ENCODE data around the gene CC2D1A.

CC2D1A gene

DNA sequence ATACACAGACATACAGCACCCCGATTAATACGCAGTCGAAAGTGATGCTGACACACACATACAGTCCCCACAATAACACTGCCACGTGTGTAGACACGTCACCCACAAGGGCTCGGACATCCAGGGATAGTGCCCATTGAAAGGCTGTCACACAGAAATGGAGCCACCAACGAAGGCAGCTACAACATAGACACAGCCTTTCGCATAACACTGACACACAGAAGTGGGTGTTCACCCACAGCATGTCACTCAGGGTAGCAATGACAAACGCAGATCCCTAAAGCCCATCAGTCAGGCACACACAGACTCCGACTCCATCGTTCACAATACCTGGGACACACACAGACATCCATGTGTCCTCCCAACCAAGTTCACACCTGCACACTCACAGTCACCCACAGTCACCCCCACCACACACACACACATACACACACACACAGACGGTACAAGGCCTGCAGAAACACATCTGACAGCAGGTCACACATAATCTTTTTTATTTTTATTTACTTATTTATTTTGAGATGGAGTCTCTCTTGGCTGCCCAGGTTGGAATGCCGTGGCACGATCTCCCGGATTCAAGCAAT, 39.4 kb upstream of the CC2D1A start:
- Histone ChIP-seq H3K27ac (ENCODE audit: low read length) (no peak overlapping the region), H3K9me3 (ENCODE audit: control insufficient read depth in 1 of 2, low read length in 2 of 2) (no peaks in the 10 kb centered on the region), H3K36me3 (ENCODE audit: control insufficient read depth in 1 of 2, insufficient read depth in 2 of 2, low read length in 2 of 2) (no peaks in the 10 kb centered on the region), H3K4me1 (ENCODE audit: control insufficient read depth in 1 of 2, insufficient read depth in 2 of 2, low read length in 2 of 2) (peaks cover 7 to 16% of the 10 kb centered on the region in 2 donors), H3K27me3 (ENCODE audit: low read depth, low read length) (no peaks in the 10 kb centered on the region), H3K4me3 (ENCODE audit: low read depth in 1 of 2, low read length in 2 of 2) (peak overlapping the region; percentile 30 to 69)

DNA sequence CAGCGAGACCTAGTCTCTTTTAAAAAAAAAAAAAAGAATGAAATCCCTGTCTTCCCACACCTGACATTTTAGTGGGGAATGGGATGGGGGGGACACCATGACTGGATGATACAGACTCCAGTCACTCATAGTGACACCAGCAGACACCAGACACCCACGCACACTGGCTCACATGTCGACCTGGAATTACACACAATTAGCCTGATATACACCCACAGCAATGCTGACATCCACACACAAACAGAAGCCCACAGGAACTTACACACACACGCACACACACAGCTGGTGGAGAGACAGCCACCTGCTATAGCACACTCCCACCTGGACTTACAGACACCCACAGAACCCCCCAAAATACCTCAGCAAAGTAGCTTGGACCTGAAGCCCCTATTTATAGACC, 37.3 kb upstream of the CC2D1A start:
- Histone ChIP-seq H3K27me3 (ENCODE audit: low read depth, low read length) (no peaks in the 10 kb centered on the region), H3K9me3 (ENCODE audit: control insufficient read depth in 1 of 2, low read length in 2 of 2) (no peaks in the 10 kb centered on the region), H3K36me3 (ENCODE audit: control insufficient read depth in 1 of 2, insufficient read depth in 2 of 2, low read length in 2 of 2) (no peaks in the 10 kb centered on the region), H3K27ac (ENCODE audit: low read length) (no peak overlapping the region), H3K4me3 (ENCODE audit: low read depth in 1 of 2, low read length in 2 of 2) (no peak overlapping the region), H3K4me1 (ENCODE audit: control insufficient read depth in 1 of 2, insufficient read depth in 2 of 2, low read length in 2 of 2) (peaks cover 4 to 24% of the 10 kb centered on the region in 2 donors)

DNA sequence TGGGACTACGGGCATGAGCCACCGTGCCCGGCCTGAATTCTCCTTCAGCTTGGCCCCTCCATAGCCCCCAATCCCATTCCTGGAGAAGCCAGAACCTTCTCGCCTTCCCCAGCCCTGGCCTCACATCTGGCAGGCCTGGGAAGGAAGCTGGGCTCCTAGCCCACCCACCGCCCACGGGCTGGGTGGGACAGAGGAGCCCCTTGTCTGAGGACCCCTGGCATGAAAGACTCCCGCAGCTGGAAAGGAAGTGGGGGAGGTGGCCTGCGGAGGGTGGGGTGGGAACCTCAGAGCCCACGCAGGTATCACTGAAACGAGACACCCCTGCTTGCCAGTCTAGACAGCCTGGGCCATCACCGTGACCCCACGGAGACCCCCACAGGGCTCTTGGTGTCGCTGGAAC, 36.7 kb upstream of the CC2D1A start:
- Histone ChIP-seq H3K27ac (ENCODE audit: low read length) (no peak overlapping the region), H3K27me3 (ENCODE audit: low read depth, low read length) (no peaks in the 10 kb centered on the region), H3K9me3 (ENCODE audit: control insufficient read depth in 1 of 2, low read length in 2 of 2) (no peaks in the 10 kb centered on the region), H3K4me3 (ENCODE audit: low read depth in 1 of 2, low read length in 2 of 2) (no peak overlapping the region), H3K4me1 (ENCODE audit: control insufficient read depth in 1 of 2, insufficient read depth in 2 of 2, low read length in 2 of 2) (peaks cover 4 to 24% of the 10 kb centered on the region in 2 donors), H3K36me3 (ENCODE audit: control insufficient read depth in 1 of 2, insufficient read depth in 2 of 2, low read length in 2 of 2) (no peaks in the 10 kb centered on the region)

DNA sequence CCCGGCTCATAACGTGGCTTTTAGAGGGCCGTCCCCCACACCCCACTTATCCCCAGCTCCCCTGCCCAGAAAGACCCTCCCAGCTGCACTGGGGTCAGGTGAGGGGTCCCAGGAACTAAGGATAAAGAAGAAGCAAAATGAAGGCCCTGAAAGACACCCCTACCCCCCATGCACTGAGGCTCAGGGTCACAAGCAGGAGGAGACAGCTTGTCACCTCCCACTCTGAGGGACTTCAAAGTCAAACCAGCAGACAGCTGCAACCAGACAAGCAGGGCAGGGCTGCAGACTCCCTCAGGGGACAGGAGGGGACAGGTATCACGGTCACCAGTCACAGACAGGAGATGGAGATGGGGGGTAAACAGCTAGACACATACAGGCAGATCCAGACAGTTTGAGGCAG, 35.1 kb upstream of the CC2D1A start:
- no peaks in the 10 kb centered on the region for H3K9me3 ChIP-seq (ENCODE audit: control insufficient read depth in 1 of 2, low read length in 2 of 2)
- H3K4me3 ChIP-seq (ENCODE audit: low read depth in 1 of 2, low read length in 2 of 2), result no peak overlapping the region
- H3K27me3 ChIP-seq (ENCODE audit: low read depth, low read length), result no peaks in the 10 kb centered on the region
- H3K4me1 ChIP-seq (ENCODE audit: control insufficient read depth in 1 of 2, insufficient read depth in 2 of 2, low read length in 2 of 2), result peaks cover 4 to 17% of the 10 kb centered on the region in 2 donors
- H3K27ac ChIP-seq (ENCODE audit: low read length), result no peak overlapping the region
- H3K36me3 ChIP-seq (ENCODE audit: control insufficient read depth in 1 of 2, insufficient read depth in 2 of 2, low read length in 2 of 2), result no peaks in the 10 kb centered on the region

DNA sequence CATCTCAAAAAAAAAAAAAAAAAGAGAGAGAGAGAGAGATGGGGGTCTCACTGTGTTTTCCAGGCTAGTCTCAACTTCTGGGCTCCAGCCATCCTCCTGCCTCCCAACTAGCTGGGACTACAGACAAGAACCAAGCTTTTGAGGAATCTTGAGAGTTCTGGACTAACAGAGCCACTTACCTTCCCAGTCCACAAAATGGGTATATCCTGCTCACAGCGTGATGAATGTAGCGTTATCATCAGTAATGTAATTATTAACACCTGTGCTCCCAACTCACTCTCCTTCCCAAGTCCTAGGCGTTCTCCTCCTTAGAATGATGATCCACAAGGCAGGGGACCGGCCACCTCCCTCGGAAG, 33.7 kb upstream of the CC2D1A start:
- H3K4me3 ChIP-seq (ENCODE audit: low read depth in 1 of 2, low read length in 2 of 2), result peak overlapping the region in 1 of 2 donors; percentile 49
- H3K27me3 ChIP-seq (ENCODE audit: low read depth, low read length), result no peaks in the 10 kb centered on the region
- no peaks in the 10 kb centered on the region for H3K36me3 ChIP-seq (ENCODE audit: control insufficient read depth in 1 of 2, insufficient read depth in 2 of 2, low read length in 2 of 2)
- peaks cover 0 to 10% of the 10 kb centered on the region in 2 donors for H3K4me1 ChIP-seq (ENCODE audit: control insufficient read depth in 1 of 2, insufficient read depth in 2 of 2, low read length in 2 of 2)
- no peak overlapping the region for H3K27ac ChIP-seq (ENCODE audit: low read length)
- H3K9me3 ChIP-seq (ENCODE audit: control insufficient read depth in 1 of 2, low read length in 2 of 2), result no peaks in the 10 kb centered on the region

DNA sequence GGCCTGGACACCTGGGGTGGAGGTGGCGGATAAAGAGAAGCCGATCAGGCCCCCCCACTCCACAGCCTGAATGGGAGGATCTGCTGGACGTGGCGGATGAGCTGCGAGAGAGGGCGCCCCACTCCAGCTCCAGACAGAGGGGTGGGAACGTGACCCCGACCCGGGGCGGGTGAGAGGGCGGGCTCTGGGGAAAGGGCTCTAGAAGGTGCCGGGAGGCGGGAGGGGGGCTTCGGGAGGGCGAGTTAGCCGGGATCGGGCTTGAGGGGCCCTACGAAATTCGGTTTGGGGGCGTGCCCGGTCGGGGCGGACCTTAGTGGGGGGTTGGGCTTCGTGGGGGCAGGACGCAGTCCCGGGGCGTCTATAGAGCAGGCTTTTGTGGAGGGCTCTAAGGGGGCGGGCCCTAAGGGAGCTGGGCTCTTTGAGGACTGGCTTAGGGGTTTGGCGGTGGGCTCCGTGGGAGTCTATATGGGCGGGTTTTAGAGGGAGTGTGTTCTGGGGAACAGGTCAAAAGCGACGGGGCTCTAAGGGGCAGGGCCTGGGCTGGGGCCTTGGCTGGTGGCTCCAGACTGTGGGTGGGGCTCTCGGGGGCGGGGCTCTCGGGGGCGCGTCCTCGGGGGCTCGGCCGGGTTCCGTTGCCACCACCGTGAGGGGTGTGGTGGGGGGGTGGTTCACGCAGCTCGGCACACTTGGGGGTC, 33.2 kb upstream of the CC2D1A start:
- H3K4me3 ChIP-seq (ENCODE audit: low read depth in 1 of 2, low read length in 2 of 2), result peak overlapping the region in 1 of 2 donors; percentile 49
- no peaks in the 10 kb centered on the region for H3K36me3 ChIP-seq (ENCODE audit: control insufficient read depth in 1 of 2, insufficient read depth in 2 of 2, low read length in 2 of 2)
- no peak overlapping the region for H3K27ac ChIP-seq (ENCODE audit: low read length)
- no peaks in the 10 kb centered on the region for H3K9me3 ChIP-seq (ENCODE audit: control insufficient read depth in 1 of 2, low read length in 2 of 2)
- H3K27me3 ChIP-seq (ENCODE audit: low read depth, low read length), result no peaks in the 10 kb centered on the region
- peaks cover 0 to 10% of the 10 kb centered on the region in 2 donors for H3K4me1 ChIP-seq (ENCODE audit: control insufficient read depth in 1 of 2, insufficient read depth in 2 of 2, low read length in 2 of 2)

DNA sequence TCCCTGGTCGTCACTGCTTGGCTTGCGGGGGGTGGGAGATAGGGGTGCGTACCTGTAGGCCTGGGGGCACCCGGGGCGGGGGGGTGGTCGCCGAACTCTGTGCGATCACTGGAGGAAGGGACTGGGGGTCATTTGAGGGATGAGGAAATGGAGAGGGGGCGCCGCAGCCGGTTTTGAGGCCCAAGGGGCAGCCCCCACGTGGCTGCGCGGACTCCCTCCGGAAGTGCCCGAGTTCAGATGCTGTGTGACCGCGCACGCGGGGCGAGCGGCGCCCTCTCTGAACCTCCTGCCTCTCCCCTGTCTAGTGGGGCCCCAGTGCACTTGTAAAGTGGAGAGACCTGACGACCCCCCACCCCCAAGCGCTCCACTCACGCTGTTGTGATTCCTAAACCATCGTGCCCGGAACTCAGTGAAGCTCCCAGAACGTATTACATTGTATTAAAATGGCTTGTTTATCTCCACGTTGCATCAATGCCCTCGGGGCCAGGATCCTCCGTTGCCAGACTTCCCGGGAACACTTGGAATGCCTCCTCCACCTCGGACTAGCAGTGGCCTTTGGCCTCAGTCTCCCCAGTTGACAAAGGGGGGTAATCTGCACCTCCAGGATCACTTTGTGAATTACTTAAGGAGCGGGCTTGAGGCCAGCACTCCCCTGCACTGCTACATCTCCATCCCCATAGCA, 32.0 kb upstream of the CC2D1A start:
- Histone ChIP-seq H3K9me3 (ENCODE audit: control insufficient read depth in 1 of 2, low read length in 2 of 2) (no peaks in the 10 kb centered on the region), H3K36me3 (ENCODE audit: control insufficient read depth in 1 of 2, insufficient read depth in 2 of 2, low read length in 2 of 2) (no peaks in the 10 kb centered on the region), H3K27me3 (ENCODE audit: low read depth, low read length) (no peaks in the 10 kb centered on the region), H3K4me3 (ENCODE audit: low read depth in 1 of 2, low read length in 2 of 2) (no peak overlapping the region), H3K27ac (ENCODE audit: low read length) (no peak overlapping the region), H3K4me1 (ENCODE audit: control insufficient read depth in 1 of 2, insufficient read depth in 2 of 2, low read length in 2 of 2) (peaks cover 0 to 10% of the 10 kb centered on the region in 2 donors)

DNA sequence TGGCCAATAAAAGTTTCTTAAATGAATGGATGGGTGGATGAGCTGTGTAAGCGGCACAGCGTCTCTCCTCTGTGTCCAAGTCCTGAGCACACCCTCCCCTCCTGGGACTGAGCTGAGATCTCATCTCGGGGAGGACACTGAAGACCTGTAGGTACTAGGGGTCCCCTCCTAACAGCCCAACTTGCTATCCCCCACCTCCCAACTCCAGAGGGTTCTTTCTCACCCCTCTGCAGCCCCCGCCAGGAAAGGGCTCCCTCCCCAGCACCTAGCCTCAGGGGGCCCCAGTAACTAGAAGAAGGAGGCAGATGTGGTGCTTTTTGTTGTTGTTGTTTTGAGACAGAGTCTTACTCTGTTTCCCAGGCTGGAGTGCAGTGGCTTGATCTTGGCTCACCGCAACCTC, 30.2 kb upstream of the CC2D1A start:
- no peaks in the 10 kb centered on the region for H3K36me3 ChIP-seq (ENCODE audit: control insufficient read depth in 1 of 2, insufficient read depth in 2 of 2, low read length in 2 of 2)
- H3K4me3 ChIP-seq (ENCODE audit: low read depth in 1 of 2, low read length in 2 of 2), result no peak overlapping the region
- H3K4me1 ChIP-seq (ENCODE audit: control insufficient read depth in 1 of 2, insufficient read depth in 2 of 2, low read length in 2 of 2), result peaks cover 6 to 20% of the 10 kb centered on the region in 2 donors
- H3K9me3 ChIP-seq (ENCODE audit: control insufficient read depth in 1 of 2, low read length in 2 of 2), result no peaks in the 10 kb centered on the region
- H3K27ac ChIP-seq (ENCODE audit: low read length), result no peak overlapping the region
- no peaks in the 10 kb centered on the region for H3K27me3 ChIP-seq (ENCODE audit: low read depth, low read length)

DNA sequence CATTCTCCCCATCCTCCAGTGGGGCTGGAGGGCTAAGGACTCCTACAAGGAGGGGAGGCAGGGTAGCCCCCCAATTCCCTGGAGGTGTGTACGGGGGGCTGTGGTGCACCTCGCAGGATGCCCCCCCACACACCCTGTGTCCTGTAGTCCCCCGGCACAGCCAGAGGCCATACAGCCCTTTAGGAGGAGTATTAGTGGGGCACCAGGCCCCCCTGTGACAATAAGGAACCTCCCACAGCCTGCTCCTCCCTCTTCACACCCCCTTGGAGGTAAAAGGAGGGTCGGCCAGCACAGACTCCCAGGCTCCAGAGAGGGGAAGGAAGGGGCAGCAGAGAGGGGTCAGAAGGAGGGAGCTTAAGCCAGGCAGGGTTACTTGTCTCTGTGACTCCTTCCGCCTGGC, 29.2 kb upstream of the CC2D1A start, which contains the start of gene NANOS3:
TSS of gene NANOS3 (plus strand) at position 301 of the 400 bp plus-strand sequence. CDS start 115 bp downstream, outside the sequence.
- Histone ChIP-seq H3K36me3 (ENCODE audit: control insufficient read depth in 1 of 2, insufficient read depth in 2 of 2, low read length in 2 of 2) (no peaks in the 10 kb centered on the region), H3K4me3 (ENCODE audit: low read depth in 1 of 2, low read length in 2 of 2) (no peak within 1 kb of the TSS), H3K4me1 (ENCODE audit: control insufficient read depth in 1 of 2, insufficient read depth in 2 of 2, low read length in 2 of 2) (peaks cover 7 to 30% of the 10 kb centered on the region in 2 donors), H3K9me3 (ENCODE audit: control insufficient read depth in 1 of 2, low read length in 2 of 2) (no peaks in the 10 kb centered on the region), H3K27me3 (ENCODE audit: low read depth, low read length) (no peaks in the 10 kb centered on the region), H3K27ac (ENCODE audit: low read length) (no peak within 1 kb of the TSS)

DNA sequence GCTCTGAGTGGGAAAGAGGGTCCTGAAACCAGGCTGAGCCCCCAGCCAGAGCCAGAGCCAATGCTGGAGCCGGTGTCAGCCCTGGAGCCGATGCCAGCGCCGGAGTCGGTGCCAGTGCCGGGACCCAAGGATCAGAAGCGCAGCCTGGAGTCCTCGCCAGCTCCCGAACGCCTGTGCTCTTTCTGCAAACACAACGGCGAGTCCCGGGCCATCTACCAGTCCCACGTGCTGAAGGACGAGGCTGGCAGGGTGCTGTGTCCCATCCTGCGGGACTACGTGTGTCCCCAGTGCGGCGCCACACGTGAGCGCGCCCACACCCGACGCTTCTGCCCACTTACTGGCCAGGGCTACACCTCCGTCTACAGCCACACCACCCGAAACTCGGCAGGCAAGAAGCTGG, 28.7 kb upstream of the CC2D1A start:
- no peaks in the 10 kb centered on the region for H3K9me3 ChIP-seq (ENCODE audit: control insufficient read depth in 1 of 2, low read length in 2 of 2)
- peaks cover 7 to 33% of the 10 kb centered on the region in 2 donors for H3K4me1 ChIP-seq (ENCODE audit: control insufficient read depth in 1 of 2, insufficient read depth in 2 of 2, low read length in 2 of 2)
- no peaks in the 10 kb centered on the region for H3K27me3 ChIP-seq (ENCODE audit: low read depth, low read length)
- no peaks in the 10 kb centered on the region for H3K36me3 ChIP-seq (ENCODE audit: control insufficient read depth in 1 of 2, insufficient read depth in 2 of 2, low read length in 2 of 2)
- H3K4me3 ChIP-seq (ENCODE audit: low read depth in 1 of 2, low read length in 2 of 2), result no peak overlapping the region
- H3K27ac ChIP-seq (ENCODE audit: low read length), result no peak overlapping the region

All from muscle layer of duodenum (tissue), 2 donors.